GM21619 (cell line): Measurements from ENCODE around the gene CPSF4.

ENCODE experiments used
- ATAC-seq: cut with Tn5 transposase; IDR thresholded peaks from one replicate; pipeline ENCODE4 v1.9.1; 2021; ENCODE audit not compliant: unreplicated experiment

The CPSF4 gene

GRCh38 chr7:99447943-99448342 is 9.2 kb downstream of the CPSF4 start:
- ATAC-seq = no peak

- no peak for ATAC-seq
Observed at GRCh38 chr7:99448855-99449254, 10.1 kb downstream of the CPSF4 start.

GRCh38 chr7:99449326-99449725 is 10.6 kb downstream of the CPSF4 start:
- ATAC-seq = no peak

GRCh38 chr7:99451936-99452335 is 13.2 kb downstream of the CPSF4 start:
- ATAC-seq = no peak

GRCh38 chr7:99452541-99452940 is 13.8 kb downstream of the CPSF4 start:
- ATAC-seq = no peak

GRCh38 chr7:99453105-99453504 is 14.4 kb downstream of the CPSF4 start:
- ATAC-seq = no peak

GRCh38 chr7:99455874-99456273 is 17.1 kb downstream of the CPSF4 start:
- ATAC-seq = no peak

- ATAC-seq = no peak
Observed at GRCh38 chr7:99456288-99456687, 17.5 kb downstream of the CPSF4 start.

GRCh38 chr7:99457050-99457649 is 18.4 kb downstream of the CPSF4 start:
- ATAC-seq = no peak

GRCh38 chr7:99457650-99458493 is 19.1 kb downstream of the CPSF4 start:
- ATAC-seq = no peak

- ATAC-seq = no peak
Observed at GRCh38 chr7:99459087-99459486, 20.3 kb downstream of the CPSF4 start.

- ATAC-seq = no peak
Observed at GRCh38 chr7:99460651-99461050, 21.9 kb downstream of the CPSF4 start.

- no peak for ATAC-seq
Observed at GRCh38 chr7:99461221-99461620, 22.5 kb downstream of the CPSF4 start.

- no peak for ATAC-seq
Observed at GRCh38 chr7:99465421-99465768, 26.7 kb downstream of the CPSF4 start.

GRCh38 chr7:99468336-99468918 is 29.7 kb downstream of the CPSF4 start:
- ATAC-seq = no peak

- no peak for ATAC-seq
Observed at GRCh38 chr7:99469381-99470065, 30.8 kb downstream of the CPSF4 start.

- ATAC-seq = peak; percentile 95
Observed at GRCh38 chr7:99472561-99473314, 34.0 kb downstream of the CPSF4 start, which contains the start of gene ZNF789. ZNF789 (plus strand) TSS chr7:99472890; CDS start chr7:99476457, 3,567 bp downstream.

GRCh38 chr7:99473315-99473596 is 34.5 kb downstream of the CPSF4 start:
- peak; percentile 16 for ATAC-seq

- ATAC-seq = no peak
Observed at GRCh38 chr7:99476107-99476506, 37.4 kb downstream of the CPSF4 start.

GRCh38 chr7:99478464-99479440 is 40.0 kb downstream of the CPSF4 start:
- no peak for ATAC-seq
